Measurements from ENCODE around the gene ZMYND15.

ZMYND15 gene

DNA sequence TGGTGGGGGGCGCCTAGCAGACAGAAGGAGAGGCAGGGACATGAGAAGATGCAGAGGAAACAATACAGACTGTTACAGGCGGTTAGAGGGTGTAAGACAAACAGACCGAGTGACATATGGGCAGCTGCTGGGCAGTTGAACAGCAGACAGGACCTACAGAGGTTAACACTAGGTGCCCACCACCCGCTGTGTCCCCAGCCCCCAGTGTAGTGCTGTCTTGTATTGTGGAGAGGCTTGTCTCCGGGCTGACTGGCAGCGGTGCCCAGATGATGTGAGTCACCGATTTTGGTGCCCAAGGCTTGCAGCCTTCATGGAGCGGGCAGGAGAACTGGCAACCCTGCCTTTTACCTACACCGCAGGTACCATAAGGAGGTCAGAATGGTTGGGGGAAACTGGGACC is 2.5 kb downstream of the ZMYND15 start:
- FAIRE-seq (no peak), DNase-seq (ENCODE audit: low spot score) (no peak)

DNA sequence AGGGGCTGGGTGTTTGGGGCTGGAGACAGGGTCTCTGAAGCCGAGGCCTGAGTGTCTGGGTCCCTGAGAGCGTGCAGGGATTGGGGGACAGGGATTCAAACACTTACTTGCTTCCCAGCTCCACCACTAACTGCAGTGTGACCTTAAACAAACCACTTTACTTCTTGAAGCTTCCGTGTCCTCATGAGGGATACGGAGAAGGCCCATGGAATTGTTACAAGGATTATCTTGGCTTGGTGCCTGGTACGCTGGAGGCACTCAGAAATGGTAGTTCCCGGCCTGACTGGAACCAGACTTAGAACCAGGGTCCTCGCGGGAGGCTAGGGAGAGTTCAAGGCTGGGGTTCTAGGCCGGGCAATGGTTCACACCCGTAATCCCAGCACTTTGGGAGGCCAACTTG is 3.0 kb downstream of the ZMYND15 start:
- FAIRE-seq (no peak), DNase-seq (ENCODE audit: low spot score) (no peak)

DNA sequence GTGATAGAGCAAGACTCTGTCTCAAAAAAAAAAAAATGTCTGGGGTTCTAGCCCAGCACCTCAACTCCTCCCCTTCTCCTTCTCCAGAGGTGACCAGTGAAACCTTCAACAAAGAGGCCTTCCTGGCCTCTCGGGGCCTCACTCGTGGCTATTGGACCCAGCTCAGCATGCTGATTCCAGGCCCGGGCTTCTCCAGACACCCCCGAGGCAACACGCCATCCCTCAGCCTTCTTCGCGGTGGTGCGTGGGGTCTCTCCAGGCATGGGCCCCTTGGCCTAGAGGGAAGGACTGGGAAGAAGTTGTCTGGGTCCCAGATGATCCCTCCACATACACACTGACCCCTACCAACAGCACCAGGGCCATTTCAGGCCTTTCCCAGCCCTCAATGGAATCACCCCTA is 3.6 kb downstream of the ZMYND15 start:
- FAIRE-seq (no peak), DNase-seq (ENCODE audit: low spot score) (no peak)

DNA sequence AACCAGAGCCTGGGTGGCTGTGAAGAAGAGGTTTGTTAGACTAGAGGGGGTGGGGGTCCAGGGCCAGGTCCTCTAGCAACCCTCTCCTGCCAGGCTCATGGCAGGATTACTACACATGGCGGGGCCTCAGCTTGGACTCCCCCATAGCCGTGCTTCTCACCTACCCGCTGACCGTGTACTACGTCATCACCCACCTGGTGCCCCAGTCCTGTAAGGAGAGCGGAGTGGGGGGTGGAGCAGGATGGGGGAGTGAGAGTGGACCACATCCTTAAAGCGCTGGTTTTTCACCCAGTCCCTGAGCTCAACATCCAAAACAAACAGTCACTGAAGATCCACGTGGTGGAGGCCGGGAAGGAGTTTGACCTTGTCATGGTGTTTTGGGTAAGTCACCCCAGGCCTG is 4.3 kb downstream of the ZMYND15 start:
- FAIRE-seq = no peak
- DNase-seq (ENCODE audit: low spot score) = no peak

DNA sequence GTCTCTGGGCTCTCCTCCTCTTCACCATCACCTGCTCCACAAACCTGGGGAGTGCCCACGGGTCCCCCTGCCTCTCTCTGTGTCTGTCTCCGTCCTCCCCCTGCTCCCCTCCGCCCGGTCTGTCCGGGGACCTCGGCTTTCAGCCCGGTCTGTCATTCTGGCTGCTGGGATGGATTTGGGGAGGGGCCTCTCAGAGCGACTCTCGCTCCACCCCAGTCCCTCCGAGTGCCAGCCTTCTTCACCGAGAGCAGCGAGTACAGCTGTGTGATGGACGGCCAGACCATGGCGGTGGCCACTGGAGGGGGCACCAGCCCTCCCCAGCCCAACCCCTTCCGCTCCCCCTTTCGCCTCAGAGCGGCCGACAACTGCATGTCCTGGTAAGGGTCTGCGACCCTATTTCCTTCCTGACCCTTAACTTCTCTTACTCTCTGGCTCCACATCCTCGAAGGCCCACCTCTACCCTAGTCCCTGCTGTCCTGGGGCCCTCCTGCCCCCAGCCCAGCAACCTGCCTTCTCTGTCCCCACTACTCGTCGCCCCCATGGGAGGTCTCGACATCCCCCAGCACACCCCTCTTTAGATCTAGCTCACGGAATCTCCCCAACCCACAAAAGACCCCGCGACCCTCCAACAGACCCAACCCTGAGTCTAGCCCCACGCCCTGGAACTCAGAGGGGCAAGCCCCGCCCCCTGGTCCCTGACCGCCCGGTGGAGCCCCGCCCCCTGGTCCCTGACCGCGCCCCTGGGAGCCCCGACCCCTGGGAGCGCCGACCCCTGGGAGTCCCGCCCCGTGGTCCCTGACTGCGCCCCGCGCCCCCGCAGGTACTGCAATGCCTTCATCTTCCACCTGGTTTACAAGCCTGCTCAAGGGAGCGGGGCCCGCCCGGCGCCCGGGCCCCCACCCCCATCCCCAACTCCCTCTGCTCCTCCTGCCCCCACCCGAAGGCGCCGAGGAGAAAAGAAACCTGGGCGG is 5.7 kb downstream of the ZMYND15 start:
- no peak for FAIRE-seq

DNA sequence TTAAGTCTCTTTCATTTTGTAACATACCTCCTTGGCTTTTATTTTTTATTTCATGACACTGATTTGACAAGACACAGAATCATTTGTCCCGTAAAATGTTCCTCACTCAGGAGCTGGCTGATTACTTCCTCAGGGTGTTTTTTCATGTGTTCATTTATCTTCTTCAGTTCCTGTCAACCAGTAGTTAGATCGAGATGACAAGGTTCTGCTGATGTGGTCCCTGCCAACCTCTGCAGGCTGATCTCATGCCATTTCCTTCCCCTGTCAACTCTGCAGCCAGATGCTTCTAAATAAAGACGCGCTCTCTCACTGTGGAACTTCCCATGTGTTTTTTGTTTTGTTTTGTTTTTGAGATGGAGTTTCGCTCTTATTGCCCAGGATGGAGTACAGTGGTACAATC is 8.2 kb downstream of the ZMYND15 start:
- DNase-seq (ENCODE audit: low spot score) (no peak), FAIRE-seq (no peak)

More for the DNA sequence above, 5.7 kb downstream of the ZMYND15 start:
- no peak for DNase-seq (ENCODE audit: low spot score)

DNA sequence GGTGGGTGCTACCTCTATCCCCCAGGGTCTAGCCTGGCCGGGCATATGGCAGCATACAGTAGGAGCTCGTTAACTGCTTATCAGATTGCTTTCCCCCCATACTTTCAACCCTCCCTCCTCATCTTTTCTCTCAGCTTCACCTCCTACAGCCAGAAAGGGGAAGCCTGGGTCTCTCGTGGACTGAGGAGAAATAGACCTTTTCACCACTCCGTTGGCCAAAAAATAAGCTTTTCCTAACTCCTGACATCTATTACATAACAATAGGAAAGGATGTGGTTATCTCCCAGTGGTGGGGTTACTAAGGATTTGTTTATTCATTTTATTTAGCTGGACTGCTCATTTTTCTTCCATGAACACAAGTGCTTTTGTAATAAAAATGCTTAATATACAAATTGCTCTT is 9.1 kb downstream of the ZMYND15 start:
- FAIRE-seq (no peak), DNase-seq (ENCODE audit: low spot score) (no peak)

DNA sequence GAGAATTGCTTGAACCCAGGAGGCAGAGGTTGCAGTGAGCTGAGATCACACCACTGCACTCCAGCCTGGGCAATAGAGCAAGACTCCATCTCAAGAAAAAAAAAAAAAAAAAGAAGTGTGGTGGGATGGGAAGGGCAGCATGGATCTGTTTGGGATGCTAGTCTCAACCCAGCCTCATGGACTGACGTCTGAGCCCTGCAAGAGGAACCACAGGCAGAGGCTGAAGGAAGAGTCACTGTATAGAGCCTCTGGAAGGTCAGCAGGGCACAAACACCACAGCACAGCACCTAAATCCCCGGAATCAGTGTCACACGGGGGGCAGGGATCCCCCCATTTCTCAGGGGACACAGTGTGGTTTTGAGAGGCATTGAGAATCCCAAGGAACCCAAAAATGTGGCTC is 11.0 kb downstream of the ZMYND15 start:
- FAIRE-seq (no peak), DNase-seq (ENCODE audit: low spot score) (no peak)

DNA sequence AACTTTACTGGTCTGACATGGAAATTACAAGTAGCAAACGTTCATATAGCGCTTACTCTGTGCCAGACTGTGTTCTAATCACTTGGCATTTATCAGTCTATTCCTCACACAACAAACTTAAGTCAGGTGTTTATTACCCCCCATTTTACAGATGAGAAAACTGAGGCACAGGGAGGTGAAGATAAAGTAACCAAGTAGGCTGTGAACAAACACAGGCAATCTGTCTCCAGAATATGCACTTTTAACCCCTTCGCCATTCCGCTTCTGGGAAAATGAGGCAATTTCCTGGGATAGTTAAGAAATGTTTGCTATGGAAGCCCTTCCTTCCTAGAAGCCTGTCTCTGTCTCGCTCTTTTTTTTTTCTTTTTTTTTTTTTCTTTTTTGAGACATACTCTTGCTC is 12.3 kb downstream of the ZMYND15 start:
- DNase-seq (ENCODE audit: low spot score) (no peak), FAIRE-seq (no peak)

DNA sequence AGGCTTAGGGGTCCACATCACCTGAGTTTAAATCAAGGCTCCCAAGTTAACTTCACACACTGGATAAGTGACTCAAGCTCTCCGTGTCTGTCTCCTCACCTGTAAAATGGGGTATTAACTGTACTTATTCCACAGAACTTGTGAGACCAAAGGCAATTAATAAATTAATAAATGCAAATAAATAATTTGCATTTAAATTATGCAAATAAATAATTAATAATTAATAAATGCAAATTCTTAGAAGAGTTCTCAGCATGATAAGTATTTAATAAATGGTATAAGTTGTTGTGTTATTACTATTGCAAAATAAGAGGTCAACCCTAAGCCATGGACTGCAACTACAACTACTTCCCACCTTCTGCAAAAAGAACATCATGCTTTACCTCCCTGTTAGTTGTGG is 13.8 kb downstream of the ZMYND15 start:
- no peak for FAIRE-seq
- DNase-seq (ENCODE audit: low spot score) = no peak

DNA sequence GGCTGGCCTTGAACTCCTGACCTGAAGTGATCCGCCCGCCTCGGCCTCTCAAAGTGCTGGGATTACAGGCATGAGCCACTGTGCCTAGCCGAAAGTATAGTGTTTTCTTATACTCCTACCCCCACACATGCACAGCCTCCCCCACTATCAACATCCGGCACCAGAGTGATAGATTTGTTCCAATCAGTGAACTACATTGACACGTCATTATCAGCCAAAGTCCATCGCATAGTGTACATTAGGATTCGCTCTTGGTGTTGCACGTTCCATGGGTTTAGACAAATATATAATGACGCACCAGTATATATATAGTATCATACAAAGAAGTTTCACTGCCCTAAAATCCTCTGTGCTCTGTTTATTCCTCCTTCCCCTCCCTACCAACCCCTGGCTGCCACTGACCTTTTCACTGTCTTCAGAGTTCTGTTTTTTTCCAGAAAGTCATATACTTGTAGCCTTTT is 20.2 kb downstream of the ZMYND15 start:
- FAIRE-seq = no peak
- DNase-seq (ENCODE audit: low spot score) = no peak

DNA sequence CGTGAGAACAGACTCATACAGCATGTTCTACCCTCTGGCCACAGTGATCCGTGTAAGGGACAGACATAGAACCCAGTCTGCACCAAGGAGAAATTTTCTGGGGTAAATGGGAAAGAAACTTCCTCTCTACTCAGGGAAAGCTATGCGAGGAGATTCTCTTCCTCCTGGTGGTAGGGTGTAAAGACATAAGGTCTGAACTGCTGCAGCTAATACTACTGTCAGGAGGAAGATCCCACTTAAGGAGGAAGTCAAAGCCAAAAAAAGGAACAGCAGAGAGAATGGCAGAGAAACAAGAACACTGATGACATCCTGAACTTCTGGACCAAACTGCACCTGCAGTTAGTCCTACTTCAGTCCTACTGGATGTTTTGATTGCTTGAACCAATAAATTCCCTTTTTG is 25.0 kb downstream of the ZMYND15 start:
- FAIRE-seq = no peak

DNA sequence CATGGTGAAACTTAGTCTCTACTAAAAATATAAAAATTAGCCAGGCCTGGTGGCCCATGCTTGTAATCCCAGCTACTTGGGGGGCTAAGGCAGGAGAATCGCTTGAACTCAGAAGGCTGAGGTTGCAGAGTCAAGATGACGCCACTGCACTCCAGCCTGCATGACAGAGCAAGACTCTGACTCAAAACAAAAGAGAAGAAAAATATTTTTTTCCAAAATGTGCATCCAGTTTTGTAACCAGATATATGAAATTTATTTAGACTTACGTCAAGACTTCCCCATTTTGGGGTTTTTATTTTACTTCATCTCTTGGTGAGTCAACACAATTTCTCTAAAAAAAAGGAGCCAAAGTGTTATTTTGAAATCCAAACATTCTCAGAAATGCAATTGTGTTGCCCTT is 26.6 kb downstream of the ZMYND15 start:
- DNase-seq (ENCODE audit: low spot score) (no peak), FAIRE-seq (no peak)

More for the DNA sequence above, 25.0 kb downstream of the ZMYND15 start:
- DNase-seq (ENCODE audit: low spot score) = no peak

DNA sequence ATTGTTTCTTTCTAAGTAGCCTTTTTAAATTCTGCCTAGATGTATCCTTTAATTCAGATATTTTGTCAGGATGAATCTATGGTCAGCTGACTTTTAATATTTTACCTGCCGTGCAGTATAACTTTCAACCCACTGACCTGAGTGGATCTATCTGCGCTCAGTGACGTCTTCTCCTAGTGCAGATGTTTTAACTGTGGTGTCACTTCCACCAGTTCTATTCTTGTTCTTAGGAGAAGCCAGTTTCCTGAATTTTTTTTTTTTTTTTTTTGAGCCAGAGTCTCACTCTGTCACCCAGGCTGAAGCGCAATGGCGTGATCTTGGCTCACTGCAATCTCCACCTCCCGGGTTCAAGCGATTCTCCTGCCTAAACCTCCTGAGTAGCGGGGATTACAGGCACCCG is 27.1 kb downstream of the ZMYND15 start:
- FAIRE-seq = no peak
- DNase-seq (ENCODE audit: low spot score) = no peak

DNA sequence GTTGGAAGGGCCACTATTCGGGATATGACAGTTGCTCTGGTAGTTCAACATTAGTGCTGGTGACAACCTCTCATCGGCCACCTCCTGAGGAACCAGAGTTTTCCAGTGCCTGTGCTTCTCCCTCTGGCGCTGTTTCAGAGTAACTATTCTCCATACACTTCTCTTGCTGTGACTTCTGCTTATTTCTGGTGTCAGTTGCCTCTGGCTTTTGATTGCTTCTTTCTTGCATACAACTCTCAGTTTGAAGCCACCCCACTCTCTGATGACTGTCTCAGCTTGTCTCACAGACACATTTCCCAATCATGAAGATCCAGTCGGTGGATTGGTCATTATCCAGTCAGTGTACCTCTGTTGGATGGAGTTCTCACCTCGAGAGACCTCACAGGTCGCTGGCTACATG is 28.7 kb downstream of the ZMYND15 start:
- DNase-seq (ENCODE audit: low spot score) (no peak), FAIRE-seq (no peak)

DNA sequence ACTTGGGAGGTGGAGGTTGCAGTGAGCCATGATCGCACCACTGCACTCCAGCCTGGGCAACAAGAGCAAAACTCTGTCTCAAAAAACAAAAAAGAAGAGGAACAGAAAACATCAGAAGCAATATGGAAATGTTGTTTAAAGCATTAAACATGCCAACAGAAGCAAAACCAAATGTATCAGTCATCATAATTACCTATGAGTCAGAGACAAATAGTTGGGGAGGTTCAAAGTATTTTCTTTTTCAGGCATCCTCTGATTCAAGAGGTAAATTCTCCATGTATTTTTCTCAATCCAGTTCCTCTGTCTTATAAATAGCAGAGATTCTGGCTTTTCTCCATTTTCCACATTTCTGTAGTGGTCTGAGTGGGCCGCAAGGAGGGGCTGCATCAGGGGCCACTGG is 30.0 kb downstream of the ZMYND15 start:
- DNase-seq (ENCODE audit: low spot score) (no peak), FAIRE-seq (no peak)

DNA sequence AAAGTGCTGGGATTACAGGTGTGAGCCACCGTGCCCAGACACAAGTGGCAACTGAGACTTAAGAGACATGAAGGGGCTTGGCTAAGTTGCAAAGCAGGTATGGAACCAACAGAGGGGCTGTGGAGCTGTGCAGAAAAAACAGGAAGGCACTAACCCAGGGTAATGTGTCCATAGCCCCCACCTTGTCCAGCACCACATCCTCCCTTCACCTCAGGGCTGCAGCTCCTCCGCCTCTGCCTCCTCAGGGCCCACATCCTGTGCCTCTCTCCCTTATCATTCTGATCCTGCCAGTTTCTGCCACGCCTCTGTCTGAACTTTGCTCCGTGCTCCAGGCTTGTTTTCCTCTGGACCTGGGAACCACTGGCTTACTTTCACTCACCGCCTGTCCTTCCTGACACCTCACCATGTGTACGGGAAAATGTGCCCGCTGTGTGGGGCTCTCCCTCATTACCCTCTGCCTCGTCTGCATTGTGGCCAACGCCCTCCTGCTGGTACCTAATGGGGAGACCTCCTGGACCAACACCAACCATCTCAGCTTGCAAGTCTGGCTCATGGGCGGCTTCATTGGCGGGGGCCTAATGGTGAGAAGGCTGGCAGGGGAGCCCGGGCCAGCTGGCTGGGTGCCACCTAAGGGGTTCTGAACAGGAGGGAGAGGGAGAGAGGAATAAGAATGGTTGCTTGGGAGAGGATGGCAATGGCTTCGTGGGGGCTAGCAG is 32.0 kb downstream of the ZMYND15 start, which contains the start of gene TM4SF5:
Gene TM4SF5, plus strand, starts transcription at position 368 of the 716 bp plus-strand sequence. Its CDS starts 37 bp downstream, at position 405.
- FAIRE-seq (no peak), DNase-seq (ENCODE audit: low spot score) (no peak)

DNA sequence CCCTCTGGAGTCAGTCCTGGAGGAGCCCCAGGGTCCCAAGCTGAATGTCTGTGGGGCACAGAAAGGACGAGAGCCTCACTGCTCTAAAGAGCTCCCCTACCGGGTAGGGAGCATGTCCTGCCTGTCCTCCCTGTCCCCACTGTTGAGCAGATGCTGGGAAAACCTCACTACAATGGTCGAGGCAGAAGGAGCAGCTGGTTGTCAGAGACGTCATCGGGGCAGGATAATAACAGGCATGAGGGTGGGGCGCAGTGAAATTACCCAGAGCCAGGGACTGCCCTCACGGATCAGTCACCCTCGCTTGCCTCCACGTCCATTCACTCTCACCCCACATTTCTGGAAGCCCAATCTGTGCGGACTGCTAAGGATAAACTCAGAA is 32.6 kb downstream of the ZMYND15 start:
- FAIRE-seq (no peak), DNase-seq (ENCODE audit: low spot score) (no peak)

DNA sequence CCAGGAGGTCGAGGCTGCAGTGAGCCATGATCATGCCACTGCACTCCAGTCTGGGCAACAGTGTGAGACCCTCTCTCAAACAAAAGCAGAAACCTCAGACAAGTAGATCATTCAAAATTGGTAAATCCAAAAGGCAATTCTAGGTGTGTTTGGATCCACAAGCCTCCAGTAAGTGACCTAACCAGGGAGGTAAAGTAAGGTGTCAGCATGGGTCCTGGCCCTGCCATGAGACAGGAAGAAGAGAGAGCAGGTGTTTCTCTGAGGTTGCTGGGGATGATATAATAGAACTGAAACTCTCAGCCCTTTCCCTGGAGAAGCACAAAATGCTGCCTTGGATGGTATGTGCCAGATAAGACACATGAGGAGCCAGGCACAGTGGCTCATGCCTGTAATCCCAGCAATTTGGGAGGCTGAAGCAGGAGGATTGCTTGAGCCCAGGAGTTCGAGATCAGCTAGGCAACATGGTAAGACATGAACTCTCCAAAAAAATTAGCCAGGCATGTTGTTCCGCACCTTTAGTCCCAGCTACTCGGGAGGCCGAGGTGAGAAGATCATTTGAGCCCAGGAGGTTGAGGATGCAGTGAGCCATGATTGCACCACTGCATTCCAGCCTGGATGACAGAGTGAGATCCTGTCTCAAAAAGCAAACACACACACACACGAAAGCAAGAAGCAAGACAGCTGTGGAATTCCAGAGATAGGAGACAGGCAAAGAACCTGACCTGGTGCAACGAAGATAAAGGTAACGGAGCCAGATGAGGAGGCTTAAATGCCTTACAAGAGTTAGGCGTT is 38.5 kb downstream of the ZMYND15 start:
- no peak for FAIRE-seq
- no peak for DNase-seq (ENCODE audit: low spot score)

DNA sequence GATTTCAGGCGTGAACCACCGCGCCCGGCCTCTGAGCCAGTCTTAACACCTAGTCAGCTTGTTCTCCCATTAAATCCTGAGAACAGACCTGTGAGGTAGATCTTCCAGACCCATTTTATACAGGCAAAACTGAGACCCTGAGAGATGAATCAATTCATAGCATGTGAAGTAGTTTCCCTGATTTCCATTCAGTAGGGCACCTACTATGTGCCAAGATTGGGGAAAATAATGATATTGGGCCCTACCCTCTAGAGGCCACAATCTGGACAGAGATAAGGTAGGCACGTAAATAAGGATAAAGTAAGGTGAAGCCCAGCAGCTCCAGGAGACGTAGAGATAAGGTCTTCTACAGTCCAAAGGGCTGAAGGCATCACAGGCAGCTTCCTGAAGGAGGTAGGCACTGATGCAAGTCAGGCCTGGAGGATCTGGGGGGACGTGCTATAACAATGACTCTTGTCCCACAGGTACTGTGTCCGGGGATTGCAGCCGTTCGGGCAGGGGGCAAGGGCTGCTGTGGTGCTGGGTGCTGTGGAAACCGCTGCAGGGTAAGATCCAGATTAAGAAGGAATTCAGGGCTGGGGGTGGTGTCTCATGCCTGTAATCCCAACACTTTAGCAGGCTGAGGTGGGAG is 40.8 kb downstream of the ZMYND15 start:
- DNase-seq (ENCODE audit: low spot score) (no peak), FAIRE-seq (no peak)

DNA sequence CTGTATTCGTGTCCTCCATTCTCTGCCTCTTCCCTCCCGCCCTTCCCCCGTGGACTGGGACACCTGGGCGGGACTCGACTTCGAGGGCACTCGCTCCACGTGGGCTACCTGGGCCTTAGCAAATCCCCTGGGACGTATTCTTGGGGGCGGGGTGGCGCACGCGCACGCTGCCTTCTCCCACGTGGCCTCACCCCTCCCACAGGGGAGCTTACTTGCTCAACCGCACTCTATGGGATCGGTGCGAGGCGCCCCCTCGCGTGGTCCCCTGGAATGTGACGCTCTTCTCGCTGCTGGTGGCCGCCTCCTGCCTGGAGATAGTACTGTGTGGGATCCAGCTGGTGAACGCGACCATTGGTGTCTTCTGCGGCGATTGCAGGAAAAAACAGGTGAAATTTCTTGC is 43.0 kb downstream of the ZMYND15 start:
- FAIRE-seq (no peak), DNase-seq (ENCODE audit: low spot score) (no peak)
